Fibroblast of villous mesenchyme (primary cell): Measurements from ENCODE around the gene ZC3H8. TPM values are rescaled to one million over a fixed set of nuclear protein-coding genes. Genes with fewer than 3 reads are reported as not detected.

ENCODE experiments used
- DNase-seq: peaks from one replicate; pipeline ENCODE4 v3.0.0-alpha.2; 2010; ENCODE audit warnings: low read depth
- H3K4me3 ChIP-seq: 2 replicates; pipeline ENCODE4 v1.5.1; 2011; ENCODE audit warnings: low read depth, mild to moderate bottlenecking, low read length
- CTCF ChIP-seq: IDR thresholded peaks from 2 replicates; pipeline ENCODE4 v1.5.1; 2012; ENCODE audit warnings: low read depth, mild to moderate bottlenecking, low read length; ENCODE audit not compliant: insufficient read depth
- total RNA-seq: library from RNA; depleted of rRNA; stranded (reverse); fragments of >200 nt; gene quantifications from 2 replicates; pipeline ENCODE4 v1.2.3, GENCODE V29; 2012

Gene ZC3H8
- total RNA-seq, 1 donor: 8.2 TPM

- H3K4me3 ChIP-seq: no peak overlapping the region
- no peak for DNase-seq
- TF ChIP-seq CTCF: no peak
These were observed 91.9 kb downstream of the ZC3H8 start for GRCh38 chr2:112162956-112163355.

GRCh38 chr2:112162341-112162740 is 92.5 kb downstream of the ZC3H8 start:
- no peak for TF ChIP-seq CTCF
- no peak for DNase-seq
- no peak overlapping the region for H3K4me3 ChIP-seq

Other genes with a start within 250 kb of the ZC3H8 start
- gene TMEM87B, start 199.8 kb downstream of the ZC3H8 start, total RNA-seq: 48.3 and 112 TPM in 2 replicates
- gene FBLN7, start 116.7 kb downstream of the ZC3H8 start, total RNA-seq: 1.3 and 6.1 TPM in 2 replicates
- gene ZC3H6, start 20.6 kb upstream of the ZC3H8 start, total RNA-seq: 2.3 and 3.0 TPM in 2 replicates
- 12.6 and 19.0 TPM in 2 replicates for gene RGPD8, start 178.6 kb upstream of the ZC3H8 start, total RNA-seq
- gene TTL, start 227.1 kb upstream of the ZC3H8 start, total RNA-seq: 43.5 and 63.9 TPM in 2 replicates